GM19395 (cell line): Measurements from ENCODE around the gene DNTT.

ENCODE experiments used
- ATAC-seq: cut with Tn5 transposase; IDR thresholded peaks from one replicate; pipeline ENCODE4 v1.9.1; 2021; ENCODE audit warnings: mild to moderate bottlenecking, moderate library complexity; ENCODE audit not compliant: unreplicated experiment

The DNTT gene

GRCh38 chr10:96304230-96304629 lies at the start of gene DNTT:
TSS of gene DNTT (plus strand) at chr10:96304434. CDS start at chr10:96304498, 64 bp downstream.
- no peak for ATAC-seq

DNA sequence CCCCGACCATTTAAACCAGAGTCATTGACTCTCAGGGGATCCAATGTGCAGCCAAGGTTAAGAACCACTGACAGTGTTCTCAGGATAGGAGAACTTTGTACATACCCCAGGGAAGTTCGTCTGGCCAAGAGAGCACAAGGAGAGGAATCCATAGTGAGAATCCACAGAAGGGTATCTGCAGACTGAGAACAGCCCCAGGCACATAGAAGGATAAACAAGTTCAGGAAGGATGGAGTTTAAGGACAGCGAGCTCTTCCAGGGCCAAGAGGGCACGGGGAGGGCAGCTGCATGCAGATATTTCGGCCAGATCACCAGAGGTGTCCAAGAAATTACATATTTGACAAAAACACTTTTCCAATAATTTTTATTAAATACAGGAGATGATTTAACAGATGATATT lies 49.3 kb upstream of the DNTT start:
- ATAC-seq = no peak

GRCh38 chr10:96255549-96256333 lies 48.5 kb upstream of the DNTT start:
- no peak for ATAC-seq

DNA sequence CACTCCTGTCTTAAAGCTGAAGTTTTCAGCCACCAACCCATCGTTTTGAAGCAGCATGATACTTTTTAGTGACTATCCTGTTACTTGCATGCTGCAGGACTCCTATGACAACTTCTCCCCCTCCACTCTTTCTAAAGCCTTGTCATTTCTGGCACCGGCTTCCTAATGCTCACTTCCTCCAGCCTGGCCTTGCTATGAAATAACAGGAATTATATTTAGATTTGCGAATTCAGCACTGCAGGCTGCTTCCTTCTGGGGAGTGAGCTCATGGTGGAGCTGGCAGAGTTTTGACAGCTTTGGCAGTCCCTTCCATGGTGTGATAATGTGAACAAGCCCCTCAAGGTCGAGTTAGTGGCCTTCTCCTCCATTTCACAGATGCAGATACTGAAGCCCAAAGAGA lies 46.3 kb upstream of the DNTT start:
- ATAC-seq = no peak

DNA sequence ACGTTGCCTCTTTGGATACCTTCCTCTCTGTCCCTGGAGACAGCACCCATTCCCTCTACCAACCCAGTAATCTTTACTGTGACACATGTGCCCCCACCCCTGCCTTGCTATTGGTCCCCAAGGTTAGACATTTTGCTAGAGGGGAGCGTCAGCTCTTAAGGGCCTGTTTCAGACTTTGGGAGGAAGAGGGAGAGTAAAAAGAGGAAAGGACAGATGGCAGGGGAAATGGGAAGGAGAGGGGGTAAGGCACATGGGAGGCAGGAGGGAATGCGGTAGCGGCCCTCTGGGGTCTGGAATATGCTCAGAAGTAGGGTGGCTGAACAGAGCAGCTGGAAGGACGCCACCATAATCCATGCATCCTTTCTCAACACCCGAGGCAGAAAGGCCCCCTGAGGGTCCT lies 45.1 kb upstream of the DNTT start:
- no peak for ATAC-seq

GRCh38 chr10:96260014-96260413 lies 44.2 kb upstream of the DNTT start:
- ATAC-seq = no peak

- no peak for ATAC-seq
Observed at GRCh38 chr10:96261132-96261531, 43.1 kb upstream of the DNTT start.

- ATAC-seq = no peak
Observed at GRCh38 chr10:96261930-96262329, 42.3 kb upstream of the DNTT start.

DNA sequence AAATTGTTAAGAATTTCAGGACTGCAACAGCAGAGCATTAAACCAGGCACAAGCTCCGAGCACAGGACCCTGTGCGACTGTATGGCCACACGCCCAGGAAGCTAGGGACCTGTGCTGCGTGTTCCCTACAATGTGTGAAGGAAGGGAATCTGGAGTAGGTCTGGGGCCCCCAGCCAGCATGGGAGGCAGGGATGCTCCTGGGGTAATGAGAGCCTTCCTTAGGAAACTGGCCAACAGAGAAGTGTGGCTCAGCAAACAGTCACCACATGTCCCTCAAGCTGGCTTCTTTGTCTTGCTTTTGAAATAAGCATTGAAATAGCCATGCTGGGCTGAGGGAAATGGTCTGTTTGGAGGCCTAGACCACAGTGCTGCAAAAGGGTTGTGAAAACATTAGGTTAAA lies 41.1 kb upstream of the DNTT start:
- ATAC-seq = no peak

DNA sequence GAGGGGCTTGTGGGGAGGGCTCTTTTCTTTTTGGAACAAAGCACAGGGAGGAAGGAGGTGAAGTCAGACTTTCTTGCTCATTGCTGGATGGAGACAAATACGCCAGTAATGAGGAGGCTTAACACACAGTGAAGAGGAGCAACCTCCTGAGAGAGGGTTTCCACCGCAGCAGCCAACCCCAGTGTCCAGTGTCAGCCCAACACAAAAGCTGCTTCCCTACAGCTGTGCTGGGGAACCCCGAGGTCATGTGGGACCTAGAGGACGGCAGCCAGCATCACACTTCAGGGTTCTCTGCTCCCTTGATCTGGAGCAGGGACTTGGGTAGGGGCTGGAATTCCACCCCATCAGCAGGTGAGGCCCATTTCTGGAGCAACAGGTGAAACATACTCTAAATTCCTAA lies 40.6 kb upstream of the DNTT start:
- ATAC-seq = no peak

GRCh38 chr10:96264938-96265337 lies 39.3 kb upstream of the DNTT start:
- no peak for ATAC-seq

- no peak for ATAC-seq
Observed at GRCh38 chr10:96266118-96266770, 38.0 kb upstream of the DNTT start.

DNA sequence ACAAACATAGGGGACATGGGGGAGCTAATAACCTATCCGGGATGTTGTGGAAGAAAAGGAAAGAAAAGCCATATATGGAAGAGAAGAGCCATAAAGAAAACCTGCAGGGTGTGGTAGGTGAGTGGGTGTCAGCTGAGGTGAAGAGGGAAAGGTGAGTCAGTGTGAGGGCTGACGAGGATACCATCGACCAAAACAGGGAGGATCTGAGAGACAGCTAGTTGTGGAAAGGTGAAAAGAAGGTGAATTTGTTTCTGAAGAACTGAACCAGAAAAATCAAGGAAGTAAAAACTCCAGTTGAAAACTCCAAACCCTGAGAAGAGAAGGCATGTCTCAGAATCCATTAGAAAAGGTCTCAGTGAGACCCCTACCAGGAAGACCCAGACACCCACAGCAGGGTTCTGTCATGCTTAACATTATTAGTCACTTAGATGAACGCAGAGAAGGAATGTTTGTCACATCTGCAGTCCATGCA lies 37.0 kb upstream of the DNTT start:
- ATAC-seq = no peak

DNA sequence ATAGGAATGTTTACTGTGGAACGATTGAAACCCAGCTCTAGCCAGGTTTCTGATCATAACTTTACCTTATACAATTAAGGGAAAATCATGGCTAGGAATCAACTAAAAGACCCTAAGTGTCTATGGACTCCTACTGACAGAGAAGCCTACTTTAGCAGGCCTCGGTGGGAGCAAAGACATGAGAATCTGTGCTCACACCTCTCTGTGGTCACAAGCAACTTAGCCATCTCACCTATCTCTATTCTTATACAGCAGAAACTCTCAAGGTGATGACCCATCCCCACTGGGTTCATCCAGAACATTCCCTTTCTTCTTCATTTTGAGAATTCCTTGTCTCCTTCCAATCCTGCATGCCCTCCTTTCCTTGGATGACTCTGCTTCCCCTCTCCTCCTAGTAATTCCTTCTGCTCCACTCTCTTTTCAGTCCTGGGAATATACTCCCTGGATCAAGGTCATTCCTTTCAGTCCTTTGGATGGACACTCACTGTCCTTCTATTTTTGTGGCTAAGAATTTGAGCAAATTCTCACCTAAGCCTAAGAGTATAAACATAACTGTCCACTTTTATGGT lies 35.8 kb upstream of the DNTT start:
- ATAC-seq = no peak

DNA sequence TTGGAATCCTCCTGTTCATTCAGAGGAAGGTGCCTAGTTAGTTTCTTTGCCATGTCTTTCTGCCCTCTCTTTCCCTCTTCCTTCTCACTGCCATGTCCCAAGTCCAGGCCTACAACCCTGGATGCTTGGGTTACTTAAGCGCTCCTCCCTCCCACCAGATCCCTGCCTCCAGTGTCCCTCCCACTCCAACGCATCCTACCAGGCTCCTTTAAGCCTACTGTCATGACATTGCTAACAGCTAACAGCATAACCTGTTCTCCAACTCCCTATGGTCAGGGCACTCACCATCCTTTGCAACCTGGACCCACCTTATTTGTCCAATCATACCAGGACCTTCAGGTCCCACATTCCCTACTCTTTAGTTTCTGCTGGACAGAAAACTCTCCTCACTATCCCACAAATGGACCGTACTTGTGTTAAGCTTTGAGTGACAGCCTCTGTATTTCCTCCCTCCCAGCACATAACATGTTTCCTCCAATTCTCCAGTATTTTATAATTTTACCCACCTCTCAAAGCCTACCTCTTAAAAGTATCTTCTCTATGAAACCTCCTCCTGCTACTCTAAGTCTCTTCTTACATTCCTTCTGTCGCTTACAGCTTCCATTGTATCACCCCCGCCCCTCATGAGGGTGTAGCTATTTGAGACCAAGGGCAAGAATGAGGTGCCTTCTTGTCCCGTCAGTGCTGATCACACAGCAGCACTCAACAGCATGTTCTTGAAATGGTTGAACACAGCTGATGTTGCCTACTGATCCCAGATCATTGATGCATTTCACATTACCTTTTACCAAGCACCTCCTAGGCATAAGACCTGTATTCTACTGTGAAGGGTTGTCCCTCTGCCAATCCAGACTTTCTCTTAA lies 34.6 kb upstream of the DNTT start:
- ATAC-seq = no peak

DNA sequence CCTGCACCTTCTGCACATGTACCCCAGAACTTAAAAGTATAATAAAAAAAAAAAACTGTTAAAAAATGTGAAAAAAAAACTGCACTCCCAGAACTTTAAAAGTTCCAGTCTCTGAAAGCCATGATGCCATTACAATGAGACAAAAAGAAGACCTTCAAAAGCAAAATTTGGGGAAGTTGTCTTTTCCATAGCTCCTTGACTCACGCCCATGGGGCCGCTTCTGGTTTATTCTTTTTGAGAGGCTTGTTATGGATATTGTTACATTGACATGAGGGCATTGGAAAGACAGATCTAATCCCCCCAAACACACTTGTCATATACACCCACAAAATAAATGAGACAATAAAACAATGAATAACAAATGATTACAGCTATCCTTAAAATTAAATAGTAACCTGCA lies 33.7 kb upstream of the DNTT start:
- ATAC-seq = no peak

GRCh38 chr10:96271016-96271815 lies 33.0 kb upstream of the DNTT start, which contains the start of gene BLNK:
TSS of gene BLNK (minus strand) at chr10:96271569. CDS start at chr10:96271398, 171 bp downstream.
- peak; percentile 72 for ATAC-seq

DNA sequence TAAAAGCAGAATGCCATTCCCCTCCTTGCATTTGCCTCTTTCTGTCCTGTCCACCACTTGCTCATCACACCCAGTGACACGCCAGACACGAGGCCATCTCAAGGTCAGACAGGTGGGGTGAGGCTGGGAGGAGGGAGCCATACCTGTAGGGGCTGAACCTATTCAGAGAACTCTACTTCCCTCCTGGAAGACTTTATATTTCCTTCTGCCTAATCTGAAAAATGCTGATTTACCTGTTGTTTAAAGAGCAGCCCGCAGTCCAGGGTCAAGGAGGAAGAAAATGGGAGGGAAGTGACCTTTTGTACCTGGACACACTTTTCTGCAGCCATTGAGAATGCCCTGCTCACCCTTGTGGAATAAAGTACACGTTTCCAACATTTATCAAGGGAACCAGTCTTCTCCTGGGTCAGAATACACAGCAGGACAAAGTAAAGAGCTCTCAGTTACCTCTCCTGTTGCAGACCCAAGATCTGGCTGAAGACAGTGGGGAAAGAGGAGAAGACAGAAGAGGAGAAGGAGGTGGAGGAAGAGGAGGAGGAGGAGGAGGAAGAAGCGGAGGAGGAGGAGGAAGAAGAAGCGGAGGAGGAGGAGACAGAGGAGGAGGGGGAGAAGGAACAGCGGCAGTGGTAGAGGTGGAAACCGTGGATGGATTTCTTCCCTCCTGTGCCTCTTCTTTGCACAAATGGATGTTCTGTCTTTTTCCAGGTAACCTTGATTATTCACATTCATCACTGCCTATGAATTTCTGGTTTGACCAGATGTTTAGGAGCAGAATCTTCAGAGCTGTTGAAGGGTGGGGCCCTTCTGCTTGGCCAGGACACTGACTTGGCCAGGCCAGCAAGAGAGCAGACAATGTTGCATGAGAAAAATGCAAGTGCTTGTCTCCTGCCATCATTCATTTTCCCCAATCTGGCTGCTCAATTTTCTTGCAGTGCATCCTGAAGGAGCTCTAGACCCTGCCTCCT lies 31.6 kb upstream of the DNTT start:
- ATAC-seq = no peak
